Measurements from ENCODE around the gene KMT5B.

The KMT5B gene

DNA sequence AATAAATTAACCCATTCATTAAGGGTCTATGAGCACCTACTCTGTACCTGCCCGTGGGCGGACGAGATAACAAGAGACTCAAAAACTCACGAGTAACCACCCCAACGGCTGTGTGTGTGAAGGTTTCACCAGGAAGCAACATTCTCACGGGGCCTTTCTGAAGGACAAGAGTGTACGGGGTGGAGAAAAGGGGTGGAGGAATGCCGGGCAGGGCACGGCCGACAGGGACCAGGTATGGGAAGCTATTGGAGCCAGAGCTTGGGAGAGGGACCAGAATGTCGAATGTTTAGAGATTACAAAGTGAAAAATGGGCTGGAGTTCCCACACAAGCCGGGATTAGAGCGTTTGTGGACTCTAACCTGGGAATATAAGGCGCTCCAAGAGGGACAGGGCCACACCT is 1.6 kb downstream of the KMT5B start:
- Histone ChIP-seq H3K4me3 (ENCODE audit: low read depth, low read length) (peak overlapping the region; percentile 66), H3K27ac (ENCODE audit: extremely low read depth, low read depth, low read length) (no peak overlapping the region), H3K36me3 (ENCODE audit: control insufficient read depth in 2 of 2, insufficient read depth in 1 of 2, low read length in 2 of 2) (no peaks in the 10 kb centered on the region), H3K4me1 (ENCODE audit: control insufficient read depth, insufficient read depth, low read length) (0 out of 2 replicates have a peak, but pooled peaks cover 2% of the 10 kb centered on the region), H3K9me3 (ENCODE audit: control insufficient read depth, insufficient read depth, low read depth, low read length) (no peaks in the 10 kb centered on the region)
- ChIA-PET CTCF (interaction anchor here (0.7 to 6.4 kb wide), 3 partner anchors 86 to 159 kb away, joined by 3 to 43 read pairs (median 4); no protein-coding TSS in a partner anchor), POLR2A (interaction anchor here (1.6 kb wide), 1 partner anchor 174 kb away, joined by 3 read pairs; no protein-coding TSS in a partner anchor)
- TF ChIP-seq ZNF132 (tag by site-specific recombination; IDR thresholded peaks at IDR 0.05; ENCODE audit: borderline replicate concordance): no peak
- 0 out of 2 replicates have a peak, but pooled peaks have one; percentile 17 for TF ChIP-seq ZBTB20 (tag by site-specific recombination; IDR thresholded peaks at IDR 0.05)

DNA sequence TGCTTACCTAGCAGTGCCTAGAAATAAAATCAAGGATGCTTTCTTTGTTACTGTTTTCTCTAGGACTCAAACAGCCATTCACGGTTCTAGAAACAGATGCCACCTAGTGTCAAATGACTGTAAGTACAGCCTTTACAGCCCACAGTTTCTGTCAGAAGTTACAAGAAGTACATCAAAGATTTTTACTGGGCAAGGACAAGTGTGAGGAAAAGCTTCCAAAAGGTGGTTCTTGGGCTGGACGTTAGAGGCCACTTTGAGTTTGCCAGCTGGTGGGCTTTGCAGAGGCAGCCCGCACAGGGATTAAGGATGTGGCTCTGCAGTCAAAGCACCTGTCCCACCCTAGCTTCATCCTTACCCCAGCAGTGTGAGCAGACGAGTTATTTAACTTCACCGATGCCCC is 6.9 kb downstream of the KMT5B start:
- Histone ChIP-seq H3K27ac (ENCODE audit: extremely low read depth, low read depth, low read length) (no peak overlapping the region), H3K36me3 (ENCODE audit: control insufficient read depth in 2 of 2, insufficient read depth in 1 of 2, low read length in 2 of 2) (no peaks in the 10 kb centered on the region), H3K4me3 (ENCODE audit: low read depth, low read length) (no peak overlapping the region), H3K4me1 (ENCODE audit: control insufficient read depth, insufficient read depth, low read length) (peaks cover 2% of the 10 kb centered on the region; the same call in 1 of the 2 replicates), H3K9me3 (ENCODE audit: control insufficient read depth, insufficient read depth, low read depth, low read length) (no peaks in the 10 kb centered on the region)
- TF ChIP-seq ZNF654 (tag by site-specific recombination; IDR thresholded peaks at IDR 0.05; ENCODE audit: low read depth): peak; percentile 55
- TF ChIP-seq ZNF274 (IDR thresholded peaks at IDR 0.05; ENCODE audit: low read length): no peak
- no peak for TF ChIP-seq ZNF274 (tag by site-specific recombination; IDR thresholded peaks at IDR 0.05; ENCODE audit: borderline replicate concordance)
- ChIA-PET CTCF (interaction anchor here (0.6 to 6.4 kb wide), 15 partner anchors 11 to 721 kb away, joined by 3 to 43 read pairs (median 4); partner anchors contain the start of gene ALDH3B1), POLR2A (interaction anchor here (0.6 kb wide), 1 partner anchor 56 kb away, joined by 3 read pairs; no protein-coding TSS in a partner anchor)

DNA sequence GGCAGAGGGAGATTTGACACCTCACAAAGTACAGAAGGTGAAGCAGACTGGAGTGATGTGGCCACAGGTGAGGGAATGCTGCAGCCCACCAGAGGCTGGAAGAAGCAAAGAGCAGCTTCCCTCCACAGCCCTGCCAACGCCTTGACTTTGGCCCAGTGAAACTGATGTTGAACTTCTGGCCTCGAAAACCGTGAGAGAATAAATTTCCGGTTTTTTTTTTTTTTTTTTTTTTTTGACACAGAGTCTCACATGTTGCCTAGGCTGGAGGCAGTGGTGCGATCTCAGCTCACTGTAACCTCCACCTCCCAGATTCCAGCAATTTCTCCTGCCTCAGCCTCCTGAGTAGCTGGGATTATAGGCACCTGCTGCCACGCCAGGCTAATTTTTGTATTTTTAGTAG is 8.7 kb downstream of the KMT5B start:
- POLR2A ChIA-PET: no interaction called here

DNA sequence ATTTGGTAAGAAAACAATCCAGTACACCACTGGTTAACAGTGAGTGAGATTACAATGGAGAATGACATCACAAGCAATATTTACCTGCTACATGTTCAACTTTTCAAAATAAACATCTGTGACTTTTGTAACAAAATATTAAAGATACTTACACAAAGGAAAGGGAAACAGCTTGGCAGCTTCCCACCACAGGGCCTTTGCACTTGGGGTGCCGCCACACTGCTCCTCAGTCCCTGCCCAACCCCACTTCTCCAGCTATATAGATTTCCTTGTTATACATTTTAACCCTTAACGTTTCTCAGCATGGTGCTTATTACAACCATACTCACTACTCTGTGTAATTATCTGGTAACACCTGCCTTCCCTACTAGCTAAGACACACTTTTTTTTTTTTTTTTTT is 10.9 kb downstream of the KMT5B start:
- H3K27ac ChIP-seq (ENCODE audit: extremely low read depth, low read depth, low read length): no peak overlapping the region
- H3K36me3 ChIP-seq (ENCODE audit: control insufficient read depth in 2 of 2, insufficient read depth in 1 of 2, low read length in 2 of 2): no peaks in the 10 kb centered on the region
- TF ChIP-seq HOXC10 (CRISPR knock-in tag; IDR thresholded peaks at IDR 0.05) (no peak), ZNF221 (tag by site-specific recombination; IDR thresholded peaks at IDR 0.05; ENCODE audit: borderline replicate concordance) (no peak), ZNF623 (tag by site-specific recombination; IDR thresholded peaks at IDR 0.05) (peak; percentile 92)
- peaks cover 3% of the 10 kb centered on the region; the same call in 1 of the 2 replicates for H3K4me1 ChIP-seq (ENCODE audit: control insufficient read depth, insufficient read depth, low read length)
- H3K4me3 ChIP-seq (ENCODE audit: low read depth, low read length): no peak overlapping the region
- CTCF ChIA-PET: interaction anchor here (0.6 to 0.7 kb wide), 2 partner anchors 45 to 820 kb away, joined by 3 to 7 read pairs; no protein-coding TSS in a partner anchor
- POLR2A ChIA-PET: interaction anchor here (0.7 kb wide), 1 partner anchor 193 kb away, joined by 3 read pairs; no protein-coding TSS in a partner anchor
- H3K9me3 ChIP-seq (ENCODE audit: control insufficient read depth, insufficient read depth, low read depth, low read length): no peaks in the 10 kb centered on the region

More for the DNA sequence above, 8.7 kb downstream of the KMT5B start:
- no peak for TF ChIP-seq ZBTB21 (tag by site-specific recombination; IDR thresholded peaks at IDR 0.05)
- no peak for TF ChIP-seq HOXC10 (CRISPR knock-in tag; IDR thresholded peaks at IDR 0.05)
- no peak for TF ChIP-seq ZNF701 (tag by site-specific recombination; IDR thresholded peaks at IDR 0.05)
- TF ChIP-seq ZNF157 (tag by site-specific recombination; IDR thresholded peaks at IDR 0.05): no peak
- no peak for TF ChIP-seq ZNF221 (tag by site-specific recombination; IDR thresholded peaks at IDR 0.05; ENCODE audit: borderline replicate concordance)
- TF ChIP-seq ZNF404 (tag by site-specific recombination; IDR thresholded peaks at IDR 0.05): no peak
- Histone ChIP-seq H3K27ac (ENCODE audit: extremely low read depth, low read depth, low read length) (no peak overlapping the region), H3K9me3 (ENCODE audit: control insufficient read depth, insufficient read depth, low read depth, low read length) (no peaks in the 10 kb centered on the region), H3K4me1 (ENCODE audit: control insufficient read depth, insufficient read depth, low read length) (peaks cover 3% of the 10 kb centered on the region; the same call in 1 of the 2 replicates), H3K36me3 (ENCODE audit: control insufficient read depth in 2 of 2, insufficient read depth in 1 of 2, low read length in 2 of 2) (no peaks in the 10 kb centered on the region), H3K4me3 (ENCODE audit: low read depth, low read length) (no peak overlapping the region)
- CTCF ChIA-PET: interaction anchor here (0.9 to 1.3 kb wide), 5 partner anchors 8 to 97 kb away, joined by 3 to 6 read pairs (median 4); no protein-coding TSS in a partner anchor

DNA sequence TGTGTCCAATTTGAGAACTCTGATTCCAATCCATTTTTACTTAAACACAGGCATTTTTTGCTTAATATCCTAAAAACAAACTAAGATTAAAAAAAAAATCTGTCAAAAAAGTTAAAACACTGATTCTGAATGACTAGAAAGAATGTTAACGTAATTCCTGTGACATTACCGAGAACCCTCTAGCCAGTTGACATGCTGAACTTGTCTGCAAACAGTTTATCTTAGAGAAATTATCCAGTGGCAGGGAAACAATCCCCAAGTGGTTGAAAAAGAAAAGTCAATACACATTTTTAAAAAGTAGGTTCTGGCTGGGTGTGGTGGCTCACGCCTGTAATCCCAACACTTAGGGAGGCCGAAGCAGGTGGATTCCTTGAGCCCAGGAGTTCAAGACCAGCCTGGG is 11.6 kb downstream of the KMT5B start:
- Histone ChIP-seq H3K9me3 (ENCODE audit: control insufficient read depth, insufficient read depth, low read depth, low read length) (no peaks in the 10 kb centered on the region), H3K27ac (ENCODE audit: extremely low read depth, low read depth, low read length) (no peak overlapping the region), H3K4me3 (ENCODE audit: low read depth, low read length) (no peak overlapping the region), H3K4me1 (ENCODE audit: control insufficient read depth, insufficient read depth, low read length) (peaks cover 3% of the 10 kb centered on the region; the same call in 1 of the 2 replicates), H3K36me3 (ENCODE audit: control insufficient read depth in 2 of 2, insufficient read depth in 1 of 2, low read length in 2 of 2) (no peaks in the 10 kb centered on the region)
- ChIA-PET POLR2A (no interaction called here), CTCF (no interaction called here)
- TF ChIP-seq ZNF544 (tag by site-specific recombination; IDR thresholded peaks at IDR 0.05): no peak
- TF ChIP-seq, protein P1, sequence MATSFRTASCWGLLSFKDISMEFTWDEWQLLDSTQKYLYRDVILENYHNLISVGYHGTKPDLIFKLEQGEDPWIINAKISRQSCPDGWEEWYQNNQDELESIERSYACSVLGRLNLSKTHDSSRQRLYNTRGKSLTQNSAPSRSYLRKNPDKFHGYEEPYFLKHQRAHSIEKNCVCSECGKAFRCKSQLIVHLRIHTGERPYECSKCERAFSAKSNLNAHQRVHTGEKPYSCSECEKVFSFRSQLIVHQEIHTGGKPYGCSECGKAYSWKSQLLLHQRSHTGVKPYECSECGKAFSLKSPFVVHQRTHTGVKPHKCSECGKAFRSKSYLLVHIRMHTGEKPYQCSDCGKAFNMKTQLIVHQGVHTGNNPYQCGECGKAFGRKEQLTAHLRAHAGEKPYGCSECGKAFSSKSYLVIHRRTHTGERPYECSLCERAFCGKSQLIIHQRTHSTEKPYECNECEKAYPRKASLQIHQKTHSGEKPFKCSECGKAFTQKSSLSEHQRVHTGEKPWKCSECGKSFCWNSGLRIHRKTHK (tag by site-specific recombination; IDR thresholded peaks at IDR 0.05): no peak
- TF ChIP-seq, protein P2, sequence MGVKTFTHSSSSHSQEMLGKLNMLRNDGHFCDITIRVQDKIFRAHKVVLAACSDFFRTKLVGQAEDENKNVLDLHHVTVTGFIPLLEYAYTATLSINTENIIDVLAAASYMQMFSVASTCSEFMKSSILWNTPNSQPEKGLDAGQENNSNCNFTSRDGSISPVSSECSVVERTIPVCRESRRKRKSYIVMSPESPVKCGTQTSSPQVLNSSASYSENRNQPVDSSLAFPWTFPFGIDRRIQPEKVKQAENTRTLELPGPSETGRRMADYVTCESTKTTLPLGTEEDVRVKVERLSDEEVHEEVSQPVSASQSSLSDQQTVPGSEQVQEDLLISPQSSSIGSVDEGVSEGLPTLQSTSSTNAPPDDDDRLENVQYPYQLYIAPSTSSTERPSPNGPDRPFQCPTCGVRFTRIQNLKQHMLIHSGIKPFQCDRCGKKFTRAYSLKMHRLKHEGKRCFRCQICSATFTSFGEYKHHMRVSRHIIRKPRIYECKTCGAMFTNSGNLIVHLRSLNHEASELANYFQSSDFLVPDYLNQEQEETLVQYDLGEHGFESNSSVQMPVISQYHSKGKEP (tag by site-specific recombination; IDR thresholded peaks at IDR 0.05): no peak
- no peak for TF ChIP-seq ZNF670 (tag by site-specific recombination; IDR thresholded peaks at IDR 0.05; ENCODE audit: low read depth)
- TF ChIP-seq ZNF24 (tag by site-specific recombination; IDR thresholded peaks at IDR 0.05): no peak
- TF ChIP-seq ZNF600 (tag by site-specific recombination; IDR thresholded peaks at IDR 0.05): no peak

All from HEK293 (cell line).